MM.1S (cell line): ENCODE measurements around the gene OGFR.

Experiments
- CTCF ChIP-seq: fragments of 300-600 bp; sonication (generic); IDR thresholded peaks from 2 replicates; pipeline ENCODE4 v1.5.1; 2016; ENCODE audit warnings: antibody characterized with exemption, low read length, mixed read lengths
- EZH2 ChIP-seq: fragments of 300-600 bp; sonication (generic); optimal IDR thresholded peaks from 2 replicates; pipeline ENCODE3; 2017; ENCODE audit warnings: low read depth, mild to moderate bottlenecking, antibody characterized with exemption, low read length, mixed read lengths
- EZH2phosphoT487 ChIP-seq: fragments of 300-600 bp; sonication (generic); IDR thresholded peaks from 2 replicates; pipeline ENCODE4 v1.6.1; 2018; ENCODE audit warnings: antibody characterized with exemption, low read length

- no peak for TF ChIP-seq CTCF
- TF ChIP-seq EZH2, result no peak
- TF ChIP-seq EZH2phosphoT487, result no peak
These were observed 42.3 kb upstream of the OGFR start for GRCh38 chr20:62762376-62762775.
